GM12878 (cell line): ENCODE measurements around the gene HLA-DRB1. TPM values are rescaled to one million over a fixed set of nuclear protein-coding genes. Genes with fewer than 3 reads are reported as not detected.
A peak's percentile ranks its signal among the peaks of the same experiment; 100 is the strongest.

Experiments
- ATAC-seq: fragments of 200-7000 bp; cut with Tn5 transposase; 3 replicates; pipeline ENCODE4 v1.9.1; 2020; ENCODE audit warnings: mild to moderate bottlenecking, moderate library complexity
- BruUV-seq: library from RNA; stranded (reverse); fragments of 400-500 nt; replicated peaks from 2 replicates; lab custom pipeline; 2021; lab: Mats Ljungman, UMichigan
- CTCF ChIA-PET: fragments of 300-600 bp; sonication (Branson Sonifier 250); formaldehyde crosslinking; extraction: SDS; loops from one replicate; lab custom pipeline; 2021; ENCODE audit warnings: inconsistent platforms; lab: Yijun Ruan, JAX
- POLR2A ChIA-PET: fragments of 350-600 bp; formaldehyde crosslinking; extraction: SDS; loops from one replicate; lab custom pipeline; 2021; ENCODE audit warnings: inconsistent platforms; lab: Charles Lee
- RAD21 ChIA-PET: fragments of 300-600 bp; sonication (Branson Sonifier 250); formaldehyde crosslinking; loops from one replicate; lab custom pipeline; 2023; ENCODE audit warnings: antibody characterized with exemption; ENCODE audit not compliant: unreplicated experiment; lab: Charles Lee
- SMC1A ChIA-PET: fragments of 300-600 bp; sonication (Branson Sonifier 250); formaldehyde crosslinking; loops from one replicate; lab custom pipeline; 2023; ENCODE audit not compliant: unreplicated experiment, uncharacterized antibody; lab: Charles Lee
- DNase-seq: peaks from one replicate; pipeline ENCODE4 v3.0.0-alpha.2; 2011; ENCODE audit warnings: low read depth, low spot score
- FAIRE-seq: peaks from 3 replicates; lab custom pipeline; 2011; peaks lifted over from hg19 to GRCh38; lab: Jason Lieb, UNC
- H2AFZ ChIP-seq: 2 replicates; pipeline ENCODE4 v1.6.0; 2011; ENCODE audit warnings: low read depth, low read length, control low read depth; ENCODE audit not compliant: control insufficient read depth
- H3K27ac ChIP-seq: 2 replicates; pipeline ENCODE4 v1.5.1; 2011; ENCODE audit warnings: control low read depth; ENCODE audit not compliant: control insufficient read depth, insufficient read depth
- H3K27me3 ChIP-seq, 2 experiments: replicated peaks in 1 of 2; 2 replicates each; pipeline versions ENCODE4 v1.6.0 to v1.6.1; 2011; ENCODE audit warnings: low read length in 1 of 2; ENCODE audit not compliant: control insufficient read depth in 2 of 2, insufficient read depth in 2 of 2
- H3K36me3 ChIP-seq, 2 experiments: 2 replicates each; pipeline ENCODE4 v1.5.1; 2011; ENCODE audit warnings: low read length in 1 of 2; ENCODE audit not compliant: control insufficient read depth in 2 of 2, insufficient read depth in 2 of 2
- H3K4me1 ChIP-seq: 2 replicates; pipeline ENCODE4 v1.6.1; 2011; ENCODE audit warnings: mild to moderate bottlenecking, low read length, moderate library complexity, mixed read lengths; ENCODE audit not compliant: control insufficient read depth, insufficient read depth
- H3K4me2 ChIP-seq: 2 replicates; pipeline ENCODE4 v1.6.0; 2011; ENCODE audit warnings: control low read depth; ENCODE audit not compliant: control insufficient read depth, insufficient read depth
- H3K4me3 ChIP-seq: fragments of 200-600 bp; sonication (generic); 2 replicates; pipeline ENCODE4 v1.5.1; 2016
- H3K79me2 ChIP-seq: 2 replicates; pipeline ENCODE4 v1.6.0; 2011; ENCODE audit warnings: low read length; ENCODE audit not compliant: control insufficient read depth, insufficient read depth
- H3K9ac ChIP-seq: 2 replicates; pipeline ENCODE4 v1.8.0; 2011; ENCODE audit warnings: low read length, control low read depth, mixed read lengths; ENCODE audit not compliant: control insufficient read depth, insufficient read depth
- H3K9me3 ChIP-seq: replicated peaks from 3 replicates; pipeline ENCODE4 v1.5.1; 2011; ENCODE audit warnings: mild to moderate bottlenecking, low read length; ENCODE audit not compliant: control insufficient read depth, insufficient read depth
- H4K20me1 ChIP-seq: 2 replicates; pipeline ENCODE4 v1.6.0; 2011; ENCODE audit not compliant: control insufficient read depth, insufficient read depth
- POLR2A ChIP-seq: IDR thresholded peaks from 2 replicates; pipeline ENCODE4 v1.6.1; 2011; ENCODE audit warnings: low read depth, mild to moderate bottlenecking, low read length
- POLR2AphosphoS5 ChIP-seq: IDR thresholded peaks from 2 replicates; pipeline ENCODE4 v1.6.1; 2011; ENCODE audit warnings: mild to moderate bottlenecking, low read length, inconsistent platforms
- SRF ChIP-seq, 2 experiments: IDR thresholded peaks; 2 replicates each; pipeline ENCODE4 v1.6.1; 2011; ENCODE audit warnings: low read depth in 2 of 2, low read length in 2 of 2, mild to moderate bottlenecking in 1 of 2, moderate library complexity in 1 of 2
- ZZZ3 ChIP-seq: IDR thresholded peaks from 2 replicates; pipeline ENCODE4 v1.6.1; 2011; ENCODE audit warnings: low read depth; ENCODE audit not compliant: control insufficient read depth, insufficient read length
- WGBS: methylation state at CpG from one replicate; pipeline ENCODE4 v1.1.6; 2016; ENCODE audit warnings: low lambda C conversion rate; ENCODE audit not compliant: insufficient replicate concordance, insufficient coverage; ENCODE audit errors: missing lambda C conversion rate; 5-methylcytosine and 5-hydroxymethylcytosine counted together
- in situ Hi-C: fragments of 300-500 bp; cut with MboI; formaldehyde crosslinking; loops from 9 replicates; pipeline ENCODE4 v1.14.3; 2018; ENCODE audit warnings: mixed read lengths
- intact Hi-C: fragments of 100-400 bp; cut with micrococcal nuclease; formaldehyde crosslinking; loops from one replicate; pipeline ENCODE4 v1.14.2; 2022; ENCODE audit not compliant: unreplicated experiment
- polyA plus RNA-seq, 11 experiments: library from polyadenylated mRNA; depleted of rRNA in 4 of 11; unstranded in 6 of 11; stranded (reverse) in 5 of 11; fragments of >200 nt; fragmentation: Nextera tagmentation in 4 of 11; fragmentation: Illumina TruSeq in 1 of 11; extraction: Ambion mirVana in 4 of 11; extraction: Trizol in 1 of 11; gene quantifications; 1 replicate in 1 of 11; 2 replicates in 10 of 11; pipeline versions ENCODE4 v1.2.1 to v1.2.3, GENCODE V29; 2011 to 2016; ENCODE audit warnings: inconsistent platforms in 2 of 11, missing spikeins in 2 of 11, low read depth in 1 of 11
- total RNA-seq, 4 experiments: library from RNA; depleted of rRNA in 3 of 4; stranded (reverse); fragments of >200 nt in 3 of 4; fragmentation: Illumina TruSeq in 1 of 4; extraction: Trizol in 1 of 4; gene quantifications; 2 replicates each; pipeline versions ENCODE4 v1.2.1 to v1.2.3, GENCODE V29; 2013 to 2021
- TF ChIP-seq, protein P1 (sequence below): IDR thresholded peaks from 2 replicates; pipeline ENCODE4 v1.6.1; 2011; ENCODE audit warnings: low read depth, low read length, improper control_type of control experiment, borderline replicate concordance
- TF ChIP-seq, protein P2 (sequence below): fragments of 450-650 bp; IDR thresholded peaks from 2 replicates; pipeline ENCODE4 v1.6.1; 2017; ENCODE audit warnings: antibody characterized with exemption, mild to moderate bottlenecking, moderate library complexity

HLA-DRB1 gene
- total and polyA plus RNA-seq, 10 of the 15 experiments (the other 5 are each of a cell fraction or from before 2014, with no cell fraction given), result 312 to 1,082 (median 604) TPM

DNA sequence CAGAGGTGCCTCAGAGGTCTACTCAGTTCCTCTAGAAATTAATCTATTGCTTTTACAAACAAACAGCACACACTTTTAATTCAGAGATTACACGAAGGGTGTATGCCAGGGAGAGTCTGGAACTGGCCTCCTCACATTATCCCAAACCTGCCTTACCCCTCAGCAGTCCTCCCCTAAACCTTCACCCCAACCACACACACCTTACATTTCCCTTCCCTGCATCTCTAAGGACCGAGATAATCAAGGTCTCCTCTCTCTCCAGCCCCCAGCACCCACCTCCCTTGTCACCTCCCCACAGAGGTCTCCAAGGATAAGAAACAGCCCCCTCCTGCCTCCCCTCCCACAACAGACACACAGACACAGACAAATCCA lies 6.1 kb downstream of the HLA-DRB1 start (continued):
- TF ChIP-seq, protein P1, sequence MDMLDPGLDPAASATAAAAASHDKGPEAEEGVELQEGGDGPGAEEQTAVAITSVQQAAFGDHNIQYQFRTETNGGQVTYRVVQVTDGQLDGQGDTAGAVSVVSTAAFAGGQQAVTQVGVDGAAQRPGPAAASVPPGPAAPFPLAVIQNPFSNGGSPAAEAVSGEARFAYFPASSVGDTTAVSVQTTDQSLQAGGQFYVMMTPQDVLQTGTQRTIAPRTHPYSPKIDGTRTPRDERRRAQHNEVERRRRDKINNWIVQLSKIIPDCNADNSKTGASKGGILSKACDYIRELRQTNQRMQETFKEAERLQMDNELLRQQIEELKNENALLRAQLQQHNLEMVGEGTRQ, result no peak

DNA sequence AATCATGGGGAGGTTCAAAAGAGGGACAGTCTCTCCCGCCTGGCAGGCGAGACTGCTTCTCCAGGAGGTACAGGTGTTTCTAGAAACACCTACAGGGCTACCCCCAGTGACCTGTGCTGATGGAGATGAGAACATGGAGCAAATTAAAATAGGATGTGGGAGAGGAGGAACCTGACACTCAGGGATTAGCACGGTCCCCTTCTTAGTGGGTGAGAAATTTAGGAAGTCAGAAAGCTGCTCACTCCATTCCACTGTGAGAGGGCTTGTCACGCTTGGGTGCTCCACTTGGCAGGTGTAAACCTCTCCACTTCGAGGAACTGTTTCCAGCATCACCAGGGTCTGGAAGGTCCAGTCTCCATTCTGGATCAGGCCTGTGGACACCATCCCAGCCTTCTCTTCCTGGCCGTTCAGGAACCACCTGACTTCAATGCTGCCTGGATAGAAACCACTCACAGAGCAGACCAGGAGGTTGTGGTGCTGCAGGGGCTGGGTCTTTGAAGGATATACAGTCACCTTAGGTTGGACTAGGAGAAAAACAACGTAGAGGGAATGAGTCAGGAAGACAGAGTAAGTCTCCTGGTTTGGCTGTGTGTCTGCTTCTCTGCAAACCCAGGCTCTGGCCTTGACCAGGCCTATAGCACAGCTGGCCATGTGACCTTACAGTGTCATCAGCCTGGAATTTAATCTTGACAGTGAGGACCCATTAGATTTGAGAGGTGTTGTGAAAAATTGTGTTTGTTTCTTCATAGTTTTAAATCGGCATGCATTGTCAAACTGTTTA lies 8.1 kb downstream of the HLA-DRB1 start:
- no peaks in the 10 kb centered on the region for H4K20me1 ChIP-seq
- no peak for FAIRE-seq
- no peaks in the 10 kb centered on the region for H3K27me3 ChIP-seq
- peaks cover 13 to 14% of the 10 kb centered on the region in 2 experiments; a peak in 3 of 4 replicates for H3K36me3 ChIP-seq
- H3K4me2 ChIP-seq, result no peak overlapping the region
- H3K4me3 ChIP-seq, result no peak overlapping the region
- H3K9ac ChIP-seq, result no peak overlapping the region
- H3K27ac ChIP-seq, result no peak overlapping the region
- no peak for ATAC-seq
- POLR2A ChIA-PET, result interaction anchor here (1.7 kb wide), 1 partner anchor 63 kb away, joined by 3 read pairs; no protein-coding TSS in a partner anchor
- intact Hi-C loops (loop anchor here (2.0 kb wide), 1 partner anchor 111 kb away; no protein-coding TSS in a partner anchor), in situ Hi-C loops (no loop called here)
- TF ChIP-seq SRF (IDR thresholded peaks at IDR 0.05; ENCODE audit: low read depth in 2 of 2, low read length in 2 of 2) (no peak), POLR2AphosphoS5 (peak; percentile 83), POLR2A (peak; percentile 43), ZZZ3 (no peak)
- TF ChIP-seq, protein P2, sequence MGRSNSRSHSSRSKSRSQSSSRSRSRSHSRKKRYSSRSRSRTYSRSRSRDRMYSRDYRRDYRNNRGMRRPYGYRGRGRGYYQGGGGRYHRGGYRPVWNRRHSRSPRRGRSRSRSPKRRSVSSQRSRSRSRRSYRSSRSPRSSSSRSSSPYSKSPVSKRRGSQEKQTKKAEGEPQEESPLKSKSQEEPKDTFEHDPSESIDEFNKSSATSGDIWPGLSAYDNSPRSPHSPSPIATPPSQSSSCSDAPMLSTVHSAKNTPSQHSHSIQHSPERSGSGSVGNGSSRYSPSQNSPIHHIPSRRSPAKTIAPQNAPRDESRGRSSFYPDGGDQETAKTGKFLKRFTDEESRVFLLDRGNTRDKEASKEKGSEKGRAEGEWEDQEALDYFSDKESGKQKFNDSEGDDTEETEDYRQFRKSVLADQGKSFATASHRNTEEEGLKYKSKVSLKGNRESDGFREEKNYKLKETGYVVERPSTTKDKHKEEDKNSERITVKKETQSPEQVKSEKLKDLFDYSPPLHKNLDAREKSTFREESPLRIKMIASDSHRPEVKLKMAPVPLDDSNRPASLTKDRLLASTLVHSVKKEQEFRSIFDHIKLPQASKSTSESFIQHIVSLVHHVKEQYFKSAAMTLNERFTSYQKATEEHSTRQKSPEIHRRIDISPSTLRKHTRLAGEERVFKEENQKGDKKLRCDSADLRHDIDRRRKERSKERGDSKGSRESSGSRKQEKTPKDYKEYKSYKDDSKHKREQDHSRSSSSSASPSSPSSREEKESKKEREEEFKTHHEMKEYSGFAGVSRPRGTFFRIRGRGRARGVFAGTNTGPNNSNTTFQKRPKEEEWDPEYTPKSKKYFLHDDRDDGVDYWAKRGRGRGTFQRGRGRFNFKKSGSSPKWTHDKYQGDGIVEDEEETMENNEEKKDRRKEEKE, result no peak
- CTCF ChIA-PET, result interaction anchor here (0.6 kb wide), 1 partner anchor 28 kb away, joined by 3 read pairs; no protein-coding TSS in a partner anchor
- RAD21 ChIA-PET, result no interaction called here
- no peaks in the 10 kb centered on the region for H3K4me1 ChIP-seq
- H2AFZ ChIP-seq, result no peak overlapping the region
- H3K9me3 ChIP-seq, result no peaks in the 10 kb centered on the region
- SMC1A ChIA-PET, result interaction anchor here (1.0 to 1.2 kb wide), 3 partner anchors 27 to 63 kb away, joined by 3 to 4 read pairs (median 3); no protein-coding TSS in a partner anchor
- 8% methylated on average over 6 of the region's 8 CpGs for WGBS
- no peak for DNase-seq
- no TSS peak for BruUV-seq
- H3K79me2 ChIP-seq, result peaks cover 27% of the 10 kb centered on the region
